Subcutaneous adipose tissue (tissue), 4 donors: ENCODE measurements around the gene KLHL8. TPM values are rescaled to one million over a fixed set of nuclear protein-coding genes. Genes with fewer than 3 reads are reported as not detected.

ENCODE experiments used
- CTCF ChIP-seq: fragments of 450-650 bp; IDR thresholded peaks from one replicate; pipeline ENCODE4 v1.5.1; 2016; ENCODE audit warnings: low read depth, mild to moderate bottlenecking, control low read depth, antibody characterized with exemption, moderate library complexity
- total RNA-seq, 4 donors: library from RNA; depleted of rRNA; stranded (reverse); fragments of >200 nt; gene quantifications; one replicate each; pipeline ENCODE4 v1.1.0, GENCODE V29; 2016

Gene KLHL8
- total RNA-seq, 4 donors from 2014 or later = 16.2 to 20.1 (median 17.6) TPM

- TF ChIP-seq CTCF = no peak
Measured at GRCh38 chr4:87257523-87257922, 37.1 kb upstream of the KLHL8 start.

GRCh38 chr4:87255755-87256154 is 35.3 kb upstream of the KLHL8 start:
- TF ChIP-seq CTCF = no peak

- TF ChIP-seq CTCF = no peak
Measured at GRCh38 chr4:87251106-87251505, 30.7 kb upstream of the KLHL8 start.

- TF ChIP-seq CTCF = no peak
Measured at GRCh38 chr4:87250294-87250693, 29.9 kb upstream of the KLHL8 start.

GRCh38 chr4:87249332-87250019 is 29.1 kb upstream of the KLHL8 start:
- no peak for TF ChIP-seq CTCF

GRCh38 chr4:87243426-87244053 is 23.1 kb upstream of the KLHL8 start:
- no peak for TF ChIP-seq CTCF

GRCh38 chr4:87241336-87241735 is 20.9 kb upstream of the KLHL8 start:
- no peak for TF ChIP-seq CTCF
